Measurements from ENCODE around the gene PPIL4.
A peak's percentile ranks its signal among the peaks of the same experiment; 100 is the strongest.

The PPIL4 gene

DNA sequence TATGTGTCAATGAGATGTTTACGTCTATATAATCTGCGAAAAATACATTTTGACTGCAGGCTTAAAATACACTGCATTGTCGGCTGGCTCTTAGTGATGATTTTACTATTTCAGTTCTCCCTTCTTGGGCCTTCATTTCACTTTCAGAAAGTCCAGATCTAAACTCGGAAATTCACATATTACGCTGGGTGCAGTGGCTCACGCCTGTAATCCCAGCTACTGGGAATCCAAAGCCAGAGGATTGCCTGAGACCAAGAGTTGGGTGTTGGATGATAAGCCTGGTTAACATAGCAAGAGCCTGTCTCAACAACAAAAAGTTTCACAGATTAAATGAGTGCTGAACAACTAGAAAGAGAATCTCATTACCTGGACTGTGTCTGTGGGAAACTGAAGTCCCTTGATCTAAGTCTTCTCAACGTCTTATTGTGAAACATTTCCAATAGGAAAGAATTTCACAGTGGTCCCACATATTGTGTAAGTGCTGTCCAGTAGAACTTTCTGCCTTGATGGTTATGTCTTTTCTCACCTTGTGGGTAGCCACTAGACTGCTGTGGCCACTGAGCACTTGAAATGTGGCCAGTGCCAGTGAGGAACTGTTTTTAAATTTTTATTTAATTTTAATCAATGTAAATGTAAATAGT lies 22.2 kb upstream of the PPIL4 start:
- H3K4me3 ChIP-seq (ENCODE audit: low read length): no peak overlapping the region
- H3K79me1 ChIP-seq (ENCODE audit: low read length): peaks cover 7% of the 10 kb centered on the region
- H3K18ac ChIP-seq (ENCODE audit: low read length): no peak overlapping the region
- H4K8ac ChIP-seq (ENCODE audit: low read depth, low read length): no peak overlapping the region
- no peaks in the 10 kb centered on the region for H3K36me3 ChIP-seq (ENCODE audit: control insufficient read depth, insufficient read depth, low read length)
- H3K27ac ChIP-seq (ENCODE audit: low read depth, low read length): no peak overlapping the region
- H2BK15ac ChIP-seq (replicated peaks; ENCODE audit: low read depth): no peak overlapping the region
- H3K27me3 ChIP-seq (ENCODE audit: insufficient read depth, low read length, poor library complexity): no peaks in the 10 kb centered on the region
- H3K4me2 ChIP-seq (ENCODE audit: low read length): no peak overlapping the region
- no peak overlapping the region for H4K5ac ChIP-seq (ENCODE audit: low read length)
- no peak overlapping the region for H3K23ac ChIP-seq (ENCODE audit: low read length)
- H2BK5ac ChIP-seq (ENCODE audit: low read length): no peak overlapping the region
- no peak overlapping the region for H3K9ac ChIP-seq (ENCODE audit: low read length)
- WGBS (ENCODE audit: extremely low coverage, insufficient coverage, low lambda C conversion rate): no CpG with 5 or more reads among the region's 7 CpGs
- H3K4ac ChIP-seq (ENCODE audit: low read depth, low read length): no peak overlapping the region
- H3K79me2 ChIP-seq (ENCODE audit: control insufficient read depth, insufficient read depth, low read length): peaks cover 14% of the 10 kb centered on the region
- no peak overlapping the region for H3K56ac ChIP-seq (ENCODE audit: low read length)
- no peak overlapping the region for H2BK120ac ChIP-seq (ENCODE audit: low read depth, low read length)
- H2AK5ac ChIP-seq (ENCODE audit: low read length): no peak overlapping the region
- H3K4me1 ChIP-seq (ENCODE audit: control insufficient read depth, low read depth, low read length): no peaks in the 10 kb centered on the region
- DNase-seq: no peak

- H3K79me2 ChIP-seq (ENCODE audit: control insufficient read depth, insufficient read depth, low read length): peaks cover 14% of the 10 kb centered on the region
- H4K8ac ChIP-seq (ENCODE audit: low read depth, low read length): no peak overlapping the region
- H3K4me2 ChIP-seq (ENCODE audit: low read length): peak overlapping the region; percentile 90
- H2BK5ac ChIP-seq (ENCODE audit: low read length): no peak overlapping the region
- peaks cover 7% of the 10 kb centered on the region for H3K79me1 ChIP-seq (ENCODE audit: low read length)
- no peak overlapping the region for H2BK120ac ChIP-seq (ENCODE audit: low read depth, low read length)
- H3K56ac ChIP-seq (ENCODE audit: low read length): no peak overlapping the region
- H3K27ac ChIP-seq (ENCODE audit: low read depth, low read length): no peak overlapping the region
- no peak overlapping the region for H3K23ac ChIP-seq (ENCODE audit: low read length)
- H3K4me3 ChIP-seq (ENCODE audit: low read length): peak overlapping the region; percentile 89
- H3K18ac ChIP-seq (ENCODE audit: low read length): no peak overlapping the region
- no peaks in the 10 kb centered on the region for H3K36me3 ChIP-seq (ENCODE audit: control insufficient read depth, insufficient read depth, low read length)
- no peak for DNase-seq
- no peak overlapping the region for H2BK15ac ChIP-seq (replicated peaks; ENCODE audit: low read depth)
- WGBS (ENCODE audit: extremely low coverage, insufficient coverage, low lambda C conversion rate): no CpG with 5 or more reads among the region's 12 CpGs
- H3K4me1 ChIP-seq (ENCODE audit: control insufficient read depth, low read depth, low read length): no peaks in the 10 kb centered on the region
- H2AK5ac ChIP-seq (ENCODE audit: low read length): no peak overlapping the region
- no peak overlapping the region for H4K5ac ChIP-seq (ENCODE audit: low read length)
- peak overlapping the region; percentile 93 for H3K9ac ChIP-seq (ENCODE audit: low read length)
- no peaks in the 10 kb centered on the region for H3K27me3 ChIP-seq (ENCODE audit: insufficient read depth, low read length, poor library complexity)
- H3K4ac ChIP-seq (ENCODE audit: low read depth, low read length): no peak overlapping the region
Measured at GRCh38 chr6:149567194-149567586, 21.3 kb upstream of the PPIL4 start.

DNA sequence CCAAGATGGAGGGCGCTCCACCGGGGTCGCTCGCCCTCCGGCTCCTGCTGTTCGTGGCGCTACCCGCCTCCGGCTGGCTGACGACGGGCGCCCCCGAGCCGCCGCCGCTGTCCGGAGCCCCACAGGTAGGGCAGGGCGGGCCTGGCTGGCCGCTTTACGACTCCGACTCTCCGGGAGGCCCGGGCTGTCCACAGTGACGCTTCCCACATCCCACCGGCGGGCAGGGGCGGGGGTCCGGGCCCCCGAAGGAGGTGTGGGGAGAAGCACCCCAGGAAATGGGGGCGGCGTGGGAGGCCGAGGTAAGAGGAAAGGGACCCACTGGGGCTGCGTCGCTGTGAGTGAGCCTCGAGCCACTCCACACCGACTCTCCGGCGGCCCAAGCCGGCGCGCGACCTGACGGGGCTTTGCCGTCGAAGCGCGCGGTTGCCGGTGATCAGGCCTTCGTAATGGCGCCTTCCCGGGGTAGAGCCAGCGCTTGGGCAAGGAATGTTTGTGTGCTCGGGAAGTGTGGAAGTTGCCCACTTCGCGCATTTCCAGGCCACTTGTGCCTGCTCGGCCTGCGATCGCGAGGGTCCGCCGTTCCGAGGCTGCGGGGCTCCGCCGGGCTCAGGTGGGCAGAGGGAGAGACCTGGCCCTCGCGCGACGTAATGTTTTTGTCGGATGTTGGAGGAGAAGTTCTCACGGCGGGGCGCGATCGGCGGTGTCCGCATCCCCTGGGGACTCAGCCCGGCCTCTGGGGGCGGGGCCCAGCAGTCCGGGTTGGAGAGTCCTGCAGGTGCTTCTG lies 20.8 kb upstream of the PPIL4 start:
- Histone ChIP-seq H2BK15ac (replicated peaks; ENCODE audit: low read depth) (no peak overlapping the region), H4K8ac (ENCODE audit: low read depth, low read length) (peak overlapping the region; percentile 14), H3K23ac (ENCODE audit: low read length) (peak overlapping the region; percentile 24), H3K36me3 (ENCODE audit: control insufficient read depth, insufficient read depth, low read length) (no peaks in the 10 kb centered on the region), H4K5ac (ENCODE audit: low read length) (no peak overlapping the region), H3K4ac (ENCODE audit: low read depth, low read length) (peak overlapping the region; percentile 66), H3K18ac (ENCODE audit: low read length) (peak overlapping the region; percentile 72), H3K4me2 (ENCODE audit: low read length) (peak overlapping the region; percentile 90), H3K9ac (ENCODE audit: low read length) (peak overlapping the region; percentile 93), H2AK5ac (ENCODE audit: low read length) (no peak overlapping the region), H3K27ac (ENCODE audit: low read depth, low read length) (peak overlapping the region; percentile 72), H3K79me2 (ENCODE audit: control insufficient read depth, insufficient read depth, low read length) (peaks cover 14% of the 10 kb centered on the region), H3K56ac (ENCODE audit: low read length) (peak overlapping the region; percentile 96), H3K4me3 (ENCODE audit: low read length) (peak overlapping the region; percentile 89), H3K27me3 (ENCODE audit: insufficient read depth, low read length, poor library complexity) (no peaks in the 10 kb centered on the region), H3K79me1 (ENCODE audit: low read length) (peaks cover 7% of the 10 kb centered on the region), H2BK5ac (ENCODE audit: low read length) (no peak overlapping the region), H3K4me1 (ENCODE audit: control insufficient read depth, low read depth, low read length) (no peaks in the 10 kb centered on the region), H2BK120ac (ENCODE audit: low read depth, low read length) (no peak overlapping the region)
- WGBS (ENCODE audit: extremely low coverage, insufficient coverage, low lambda C conversion rate): no CpG with 5 or more reads among the region's 81 CpGs
- DNase-seq: peak; percentile 73

DNA sequence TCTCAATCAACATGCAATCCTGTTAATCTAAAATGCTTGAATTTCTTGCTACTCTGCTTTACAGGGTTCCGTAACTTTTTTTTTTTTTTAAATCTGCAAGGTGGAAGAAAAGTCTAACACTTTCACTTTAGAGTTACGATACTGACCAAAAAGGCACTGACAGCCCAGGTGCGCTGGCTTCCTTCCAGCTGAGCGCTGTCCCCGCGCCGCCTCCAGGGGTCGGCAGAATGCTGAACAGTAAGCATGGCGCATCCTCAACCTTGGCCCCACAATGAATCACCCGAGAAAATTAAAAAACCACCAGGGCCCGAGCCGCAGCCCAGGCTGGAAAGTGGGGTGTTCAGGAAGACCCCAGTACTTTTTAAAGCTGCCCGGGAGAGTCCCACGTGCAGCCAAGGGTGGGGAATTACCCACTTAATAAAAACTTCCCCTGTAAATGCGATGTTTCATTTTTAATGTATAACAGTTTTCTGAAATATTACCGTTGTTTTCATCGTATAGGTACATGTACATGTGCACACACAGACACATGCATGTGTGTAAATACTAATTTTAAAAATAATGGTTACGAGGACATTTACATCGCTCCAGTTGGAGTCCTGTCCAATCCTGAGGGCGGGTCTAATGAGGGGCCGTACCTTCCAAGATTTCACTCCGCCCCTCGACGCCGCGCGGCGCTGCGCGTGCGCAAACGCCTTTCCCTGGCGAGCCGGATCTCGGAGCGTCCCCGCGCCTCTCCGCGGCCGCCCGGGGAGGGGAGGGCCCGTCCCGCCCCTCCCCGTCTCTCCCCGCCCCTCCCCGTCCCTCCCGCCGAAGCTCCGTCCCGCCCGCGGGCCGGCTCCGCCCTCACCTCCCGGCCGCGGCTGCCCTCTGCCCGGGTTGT lies 19.9 kb upstream of the PPIL4 start, which contains the start of gene GINM1:
GINM1 (plus strand) TSS at position 849 of the 883 bp plus-strand sequence. CDS start 40 bp downstream, outside the sequence.
- H3K4me2 ChIP-seq (ENCODE audit: low read length): peak within 1 kb of the TSS; percentile 90
- H3K79me1 ChIP-seq (ENCODE audit: low read length): peaks cover 7% of the 10 kb centered on the region
- H3K79me2 ChIP-seq (ENCODE audit: control insufficient read depth, insufficient read depth, low read length): peaks cover 14% of the 10 kb centered on the region
- no peak within 1 kb of the TSS for H2AK5ac ChIP-seq (ENCODE audit: low read length)
- H3K4me3 ChIP-seq (ENCODE audit: low read length): peak within 1 kb of the TSS; percentile 89
- no peak within 1 kb of the TSS for H2BK5ac ChIP-seq (ENCODE audit: low read length)
- no peaks in the 10 kb centered on the region for H3K4me1 ChIP-seq (ENCODE audit: control insufficient read depth, low read depth, low read length)
- no peak within 1 kb of the TSS for H2BK120ac ChIP-seq (ENCODE audit: low read depth, low read length)
- no CpG with 5 or more reads among the region's 59 CpGs for WGBS (ENCODE audit: extremely low coverage, insufficient coverage, low lambda C conversion rate)
- peak within 1 kb of the TSS; percentile 76 for H3K4ac ChIP-seq (ENCODE audit: low read depth, low read length)
- DNase-seq: peak; percentile 95
- H4K8ac ChIP-seq (ENCODE audit: low read depth, low read length): peak within 1 kb of the TSS; percentile 14
- peak within 1 kb of the TSS; percentile 93 for H3K9ac ChIP-seq (ENCODE audit: low read length)
- H3K18ac ChIP-seq (ENCODE audit: low read length): peak within 1 kb of the TSS; percentile 72
- H3K56ac ChIP-seq (ENCODE audit: low read length): peak within 1 kb of the TSS; percentile 96
- H3K27ac ChIP-seq (ENCODE audit: low read depth, low read length): peak within 1 kb of the TSS; percentile 72
- no peak within 1 kb of the TSS for H2BK15ac ChIP-seq (replicated peaks; ENCODE audit: low read depth)
- no peaks in the 10 kb centered on the region for H3K27me3 ChIP-seq (ENCODE audit: insufficient read depth, low read length, poor library complexity)
- H3K36me3 ChIP-seq (ENCODE audit: control insufficient read depth, insufficient read depth, low read length): no peaks in the 10 kb centered on the region
- no peak within 1 kb of the TSS for H4K5ac ChIP-seq (ENCODE audit: low read length)
- H3K23ac ChIP-seq (ENCODE audit: low read length): peak within 1 kb of the TSS; percentile 24

DNA sequence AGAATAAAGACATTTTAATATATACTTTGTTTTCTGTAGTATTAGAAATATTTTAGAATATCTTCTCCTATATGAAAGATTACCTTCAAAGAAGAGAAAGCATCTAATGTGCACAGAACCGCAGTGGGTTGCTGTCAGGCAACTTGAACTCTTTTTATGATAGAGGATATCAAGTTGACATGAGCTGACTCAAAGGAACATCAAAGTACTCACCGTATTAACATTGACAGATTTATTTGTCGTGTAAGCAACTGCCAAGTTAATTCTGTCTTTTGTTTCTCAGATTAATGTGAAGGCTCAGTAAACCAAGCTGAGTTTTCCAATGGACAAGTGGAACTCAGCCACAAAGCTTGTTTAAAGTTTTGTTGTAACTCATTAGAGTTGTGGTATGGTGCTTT lies 18.1 kb upstream of the PPIL4 start:
- H3K4me1 ChIP-seq (ENCODE audit: control insufficient read depth, low read depth, low read length): no peaks in the 10 kb centered on the region
- H4K5ac ChIP-seq (ENCODE audit: low read length): no peak overlapping the region
- no peak overlapping the region for H3K18ac ChIP-seq (ENCODE audit: low read length)
- DNase-seq: no peak
- no peak overlapping the region for H3K9ac ChIP-seq (ENCODE audit: low read length)
- no peak overlapping the region for H2BK5ac ChIP-seq (ENCODE audit: low read length)
- H3K36me3 ChIP-seq (ENCODE audit: control insufficient read depth, insufficient read depth, low read length): no peaks in the 10 kb centered on the region
- H2BK15ac ChIP-seq (replicated peaks; ENCODE audit: low read depth): no peak overlapping the region
- H3K4me3 ChIP-seq (ENCODE audit: low read length): no peak overlapping the region
- no peak overlapping the region for H3K23ac ChIP-seq (ENCODE audit: low read length)
- H3K27me3 ChIP-seq (ENCODE audit: insufficient read depth, low read length, poor library complexity): no peaks in the 10 kb centered on the region
- WGBS (ENCODE audit: extremely low coverage, insufficient coverage, low lambda C conversion rate): no CpG with 5 or more reads among the region's 3 CpGs
- H3K56ac ChIP-seq (ENCODE audit: low read length): no peak overlapping the region
- H3K4ac ChIP-seq (ENCODE audit: low read depth, low read length): no peak overlapping the region
- H3K27ac ChIP-seq (ENCODE audit: low read depth, low read length): no peak overlapping the region
- H3K79me1 ChIP-seq (ENCODE audit: low read length): peaks cover 7% of the 10 kb centered on the region
- no peak overlapping the region for H3K4me2 ChIP-seq (ENCODE audit: low read length)
- H2AK5ac ChIP-seq (ENCODE audit: low read length): no peak overlapping the region
- H4K8ac ChIP-seq (ENCODE audit: low read depth, low read length): no peak overlapping the region
- H2BK120ac ChIP-seq (ENCODE audit: low read depth, low read length): no peak overlapping the region
- H3K79me2 ChIP-seq (ENCODE audit: control insufficient read depth, insufficient read depth, low read length): peaks cover 12% of the 10 kb centered on the region
